ENCODE measurements around the gene RNF8.
"Not testable (repeated sequence)": the region's sequence is repeated elsewhere in the genome, so short reads cannot be mapped to it uniquely, and the experiment has no call there.

RNF8 gene

DNA sequence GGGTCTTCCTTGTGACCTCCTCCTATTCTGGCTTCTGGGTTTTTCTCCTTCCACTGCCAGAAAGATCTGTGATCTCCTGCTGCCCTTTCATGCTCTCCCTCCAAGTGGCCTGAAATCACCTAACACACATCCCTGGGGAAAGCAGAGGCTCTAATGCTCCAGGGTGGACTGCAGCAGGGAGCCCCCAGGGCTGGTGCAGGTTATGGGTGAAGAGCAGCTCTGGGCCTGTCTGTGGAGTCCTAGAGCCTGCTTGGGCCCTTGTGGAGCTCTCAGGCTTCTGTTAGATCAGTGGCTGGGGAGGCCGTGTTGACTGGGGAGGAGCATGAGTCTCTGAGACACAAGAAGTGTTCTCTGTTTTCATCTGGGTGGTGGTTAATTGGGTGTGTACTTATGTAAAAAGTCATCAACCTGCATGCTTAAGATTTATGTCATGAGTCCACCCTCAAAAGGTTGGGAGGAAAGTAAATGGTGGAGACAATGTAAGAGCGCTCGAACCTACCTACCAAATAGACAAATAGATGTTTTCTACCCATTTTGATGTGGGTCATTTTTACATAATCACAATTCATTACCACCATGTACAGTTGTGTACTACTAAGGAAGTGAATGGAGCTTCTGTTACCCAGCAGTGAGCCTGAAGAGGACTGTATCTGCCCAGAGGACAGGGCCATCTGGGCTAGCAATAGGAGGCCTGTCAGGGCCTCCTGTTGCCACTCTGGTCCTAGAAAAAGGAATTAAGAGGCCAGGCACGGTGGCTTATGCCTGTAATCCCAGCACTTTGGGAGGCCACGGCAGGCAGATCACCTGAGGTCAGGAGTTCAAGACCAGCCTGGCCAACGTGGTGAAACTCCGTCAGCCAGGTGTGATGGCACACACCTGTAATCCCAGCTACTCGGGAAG is 32.0 kb upstream of the RNF8 start:
- no peak for DNase-seq (ENCODE audit: low read depth)

- no peak for DNase-seq (ENCODE audit: low read depth)
These were observed 30.2 kb upstream of the RNF8 start for GRCh38 chr6:37323580-37323979.

DNA sequence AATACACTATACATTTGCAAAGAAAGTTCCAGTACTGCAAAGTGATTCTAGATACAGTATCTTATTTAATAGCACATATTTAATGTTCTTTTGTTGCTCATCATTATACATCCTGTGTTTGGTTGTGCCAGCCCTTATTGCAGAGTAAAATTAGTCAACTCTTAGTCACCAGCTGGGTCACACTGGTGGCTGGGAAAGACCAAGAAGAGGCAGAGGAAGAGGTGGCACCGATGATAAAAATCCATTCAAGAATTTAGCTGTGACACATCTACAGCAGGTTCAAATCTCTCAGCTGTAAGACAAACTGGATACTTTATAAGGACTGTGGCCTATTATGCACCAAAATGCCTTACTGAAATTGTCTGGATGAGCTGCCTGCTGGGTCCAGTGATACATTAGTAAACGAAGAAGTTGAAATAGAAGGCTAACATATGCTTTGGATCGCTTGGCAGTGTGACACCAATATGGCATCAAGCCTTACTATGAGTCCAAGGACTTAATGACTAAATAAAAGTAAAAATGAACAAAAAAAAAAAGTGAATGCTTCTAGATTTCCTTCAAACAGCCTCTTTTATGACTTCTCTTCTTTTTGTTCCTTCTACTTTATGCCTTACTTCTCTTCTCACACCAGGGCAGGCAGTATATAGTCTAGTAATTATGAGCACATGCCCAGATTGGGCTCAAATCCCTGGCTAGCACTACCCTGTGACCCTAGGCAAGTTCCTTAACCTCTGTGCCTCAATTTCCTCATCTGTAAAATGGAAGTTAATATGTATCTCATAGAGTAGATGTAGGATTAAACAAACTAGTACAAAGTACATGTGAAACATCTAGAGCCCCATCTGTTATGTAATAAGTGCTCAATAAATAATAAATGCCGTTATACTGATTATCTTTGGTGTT is 29.4 kb upstream of the RNF8 start:
- peak; percentile 57 for DNase-seq (ENCODE audit: low read depth)

DNA sequence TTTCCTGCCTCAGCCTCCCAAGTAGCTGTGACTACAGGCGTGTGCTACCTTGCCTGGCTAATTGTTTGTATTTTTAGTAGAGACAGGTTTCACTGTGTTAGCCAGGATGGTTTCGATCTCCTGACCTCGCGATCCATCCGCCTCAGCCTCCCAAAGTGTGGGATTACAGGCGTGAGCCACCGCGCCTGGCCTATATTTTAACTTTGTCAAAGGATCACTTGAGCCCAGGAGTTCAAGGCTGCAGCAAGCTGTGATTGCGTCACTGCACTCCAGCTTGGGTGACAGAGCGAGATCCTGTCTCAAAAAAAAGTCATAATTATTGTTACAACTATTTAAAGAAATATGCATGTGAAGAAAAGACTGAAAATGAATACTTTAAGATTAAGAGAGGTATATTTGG is 23.4 kb upstream of the RNF8 start:
- not testable (repeated sequence) for DNase-seq (ENCODE audit: low read depth)

DNA sequence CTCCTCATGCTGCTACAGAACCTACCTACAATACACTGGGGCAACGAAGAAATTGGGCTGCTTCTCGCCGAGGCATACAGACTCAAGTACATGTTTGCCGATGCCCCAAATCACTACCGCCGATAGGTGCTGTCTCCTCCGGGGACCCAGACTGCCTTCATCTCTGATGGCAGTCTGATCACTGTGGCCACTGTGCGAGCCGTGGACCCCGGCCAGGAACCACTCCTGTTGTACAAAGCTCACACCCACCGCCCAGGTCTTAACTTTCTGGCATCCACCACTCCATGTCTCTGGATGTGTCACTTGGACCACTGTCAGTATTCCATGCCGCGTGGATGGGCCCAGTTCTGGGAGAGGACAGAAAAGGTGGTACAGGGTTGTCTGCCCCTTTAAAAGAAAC is 22.7 kb upstream of the RNF8 start:
- no peak for DNase-seq (ENCODE audit: low read depth)

- DNase-seq (ENCODE audit: low read depth) = no peak
These were observed 20.9 kb upstream of the RNF8 start for GRCh38 chr6:37332894-37333293.

DNA sequence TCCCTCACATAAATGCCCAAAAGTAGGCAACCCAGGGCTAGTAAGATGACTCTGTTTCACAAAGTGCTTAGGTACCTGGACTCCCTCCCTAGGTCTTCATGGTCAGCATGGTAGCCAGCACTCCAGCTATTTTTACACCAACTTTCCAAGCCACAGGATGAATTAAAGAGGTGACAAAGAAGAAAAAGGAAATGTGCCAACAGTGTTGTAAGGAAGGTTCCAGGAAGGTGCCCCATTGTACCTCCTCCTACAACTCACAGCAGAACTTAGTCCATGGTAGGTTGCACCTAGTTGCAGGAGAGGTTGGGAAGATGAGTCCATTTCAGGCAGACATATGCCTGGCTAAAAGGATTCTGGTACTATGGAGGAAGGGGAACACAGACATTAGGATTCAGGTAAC is 19.7 kb upstream of the RNF8 start:
- no peak for DNase-seq (ENCODE audit: low read depth)

DNA sequence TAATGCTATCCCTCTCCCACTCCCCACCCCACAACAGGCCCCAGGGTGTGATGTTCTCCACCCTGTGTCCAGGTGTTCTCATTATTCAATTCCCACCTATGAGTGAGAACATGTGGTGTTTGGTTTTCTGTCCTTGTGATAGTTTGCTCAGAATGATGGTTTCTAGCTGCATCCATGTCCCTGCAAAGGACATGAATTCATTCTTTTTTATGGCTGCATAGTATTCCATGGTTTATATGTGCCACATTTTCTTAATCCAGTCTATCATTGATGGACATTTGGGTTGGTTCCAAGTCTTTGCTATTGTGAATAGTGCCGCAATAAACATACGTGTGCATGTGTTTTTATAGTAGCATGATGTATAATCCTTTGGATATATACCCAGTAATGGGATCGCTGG is 15.5 kb upstream of the RNF8 start:
- DNase-seq (ENCODE audit: low read depth) = not testable (repeated sequence)

DNA sequence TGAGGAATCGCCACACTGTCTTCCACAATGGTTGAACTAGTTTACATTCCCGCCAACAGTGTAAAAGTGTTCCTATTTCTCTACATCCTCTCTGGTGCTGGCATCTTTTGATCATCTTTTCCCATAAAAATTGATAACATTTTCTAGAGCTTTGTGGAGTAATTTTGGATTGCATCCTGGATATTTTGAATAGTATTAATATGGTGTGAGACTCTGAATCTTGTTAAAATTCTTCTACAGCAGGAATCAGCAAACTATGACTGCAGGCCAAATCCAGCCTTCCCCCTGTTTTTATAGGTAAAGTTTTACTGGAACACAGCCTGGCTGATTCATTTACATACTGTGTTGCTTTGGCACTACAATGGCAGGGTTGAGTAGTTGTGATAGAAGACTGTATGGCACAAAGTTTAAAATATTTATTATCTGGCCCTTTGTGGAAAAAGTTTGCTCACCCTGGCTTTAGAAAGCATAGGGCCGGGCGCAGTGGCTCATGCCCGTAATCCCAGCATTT is 15.0 kb upstream of the RNF8 start:
- DNase-seq (ENCODE audit: low read depth) = no peak

GRCh38 chr6:37339741-37340638 is 13.8 kb upstream of the RNF8 start:
- no peak for DNase-seq (ENCODE audit: low read depth)

DNA sequence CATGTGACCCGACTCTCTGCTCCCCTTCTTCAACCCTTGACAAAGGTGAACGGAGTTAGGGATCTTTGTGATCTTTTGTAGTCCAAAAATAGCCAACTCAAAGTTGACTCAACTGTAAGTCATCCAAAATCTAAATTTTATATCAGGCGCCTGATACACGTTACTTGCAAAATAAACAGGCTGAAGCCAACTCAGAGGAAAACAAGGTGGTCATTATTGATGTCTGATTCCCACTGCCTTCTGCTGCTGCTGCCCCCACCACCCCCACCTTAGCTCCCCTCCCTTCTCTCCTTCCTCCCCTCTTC is 13.2 kb upstream of the RNF8 start:
- no peak for DNase-seq (ENCODE audit: low read depth)

DNA sequence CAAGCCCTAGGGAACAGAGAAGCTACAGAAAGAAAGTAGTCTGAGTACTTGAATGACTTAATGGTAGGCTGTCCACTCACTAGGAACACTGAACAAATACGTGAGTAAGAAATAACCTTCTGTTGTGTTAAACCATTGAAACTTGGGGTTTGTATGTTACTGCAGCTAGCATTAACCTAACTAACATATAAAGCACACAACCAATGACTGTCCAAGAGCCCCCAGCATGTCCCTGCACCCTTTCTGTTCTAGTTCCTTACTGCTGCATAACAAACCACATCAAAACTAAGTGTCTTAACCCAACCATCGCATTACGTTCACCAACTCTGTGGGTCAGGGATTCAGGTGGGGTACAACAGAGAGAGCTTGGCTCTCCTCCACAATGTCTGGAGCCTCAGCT is 10.5 kb upstream of the RNF8 start:
- DNase-seq (ENCODE audit: low read depth) = no peak

GRCh38 chr6:37344308-37344707 is 9.5 kb upstream of the RNF8 start:
- DNase-seq (ENCODE audit: low read depth) = no peak

DNA sequence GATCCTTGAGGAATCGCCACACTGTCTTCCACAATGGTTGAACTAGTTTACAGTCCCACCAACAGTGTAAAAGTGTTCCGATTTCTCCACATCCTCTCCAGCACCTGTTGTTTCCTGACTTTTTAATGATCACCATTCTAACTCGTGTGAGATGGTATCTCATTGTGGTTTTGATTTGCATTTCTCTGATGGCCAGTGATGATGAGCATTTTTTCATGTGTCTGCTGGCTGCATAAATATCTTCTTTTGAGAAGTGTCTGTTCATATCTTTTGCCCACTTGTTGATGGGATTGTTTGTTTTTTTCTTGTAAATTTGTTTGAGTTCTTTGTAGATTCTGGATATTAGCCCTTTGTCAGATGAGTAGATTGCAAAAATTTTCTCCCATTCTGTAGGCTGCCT is 8.0 kb upstream of the RNF8 start:
- not testable (repeated sequence) for DNase-seq (ENCODE audit: low read depth)

DNA sequence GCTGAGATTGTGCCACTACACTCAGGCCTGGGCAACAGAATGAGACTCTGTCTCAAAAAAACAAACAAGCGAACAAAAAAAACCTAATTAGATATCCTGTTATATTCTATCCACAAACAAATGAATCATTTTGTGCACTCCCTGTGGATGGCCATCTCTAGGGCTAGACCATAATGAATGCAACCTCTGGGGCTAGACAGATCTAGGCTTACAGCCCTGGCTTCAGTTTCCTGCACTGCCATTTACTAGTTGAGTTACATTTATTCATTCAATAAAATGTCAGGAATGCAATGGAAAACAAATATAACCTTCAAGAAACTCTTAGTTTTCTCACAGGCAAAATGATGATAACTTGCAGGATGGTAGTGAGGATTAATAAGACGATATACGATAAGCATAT is 6.6 kb upstream of the RNF8 start:
- DNase-seq (ENCODE audit: low read depth) = no peak

GRCh38 chr6:37347670-37348111 is 6.1 kb upstream of the RNF8 start:
- no peak for DNase-seq (ENCODE audit: low read depth)

DNA sequence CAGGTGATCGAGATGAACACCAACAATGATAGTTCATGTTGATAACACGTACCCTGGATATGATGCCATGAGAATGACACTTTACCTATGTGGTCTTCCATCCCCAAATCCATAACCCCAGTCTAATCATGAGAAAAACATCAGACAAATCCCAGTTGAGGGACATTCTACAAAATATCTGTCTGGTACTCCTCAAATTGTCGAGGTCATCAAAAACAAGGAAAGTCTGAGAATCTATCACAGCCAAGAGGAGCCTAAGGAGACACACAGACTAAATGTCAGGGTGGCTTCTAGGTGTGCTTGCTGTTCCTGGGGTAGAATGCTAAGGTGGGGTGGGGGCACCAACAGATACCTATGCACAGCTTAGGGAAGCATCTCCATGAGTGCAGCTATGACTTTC is 2.8 kb upstream of the RNF8 start:
- DNase-seq (ENCODE audit: low read depth) = no peak

- no peak for DNase-seq (ENCODE audit: low read depth)
These were observed 1.4 kb upstream of the RNF8 start for GRCh38 chr6:37352384-37352783.

DNA sequence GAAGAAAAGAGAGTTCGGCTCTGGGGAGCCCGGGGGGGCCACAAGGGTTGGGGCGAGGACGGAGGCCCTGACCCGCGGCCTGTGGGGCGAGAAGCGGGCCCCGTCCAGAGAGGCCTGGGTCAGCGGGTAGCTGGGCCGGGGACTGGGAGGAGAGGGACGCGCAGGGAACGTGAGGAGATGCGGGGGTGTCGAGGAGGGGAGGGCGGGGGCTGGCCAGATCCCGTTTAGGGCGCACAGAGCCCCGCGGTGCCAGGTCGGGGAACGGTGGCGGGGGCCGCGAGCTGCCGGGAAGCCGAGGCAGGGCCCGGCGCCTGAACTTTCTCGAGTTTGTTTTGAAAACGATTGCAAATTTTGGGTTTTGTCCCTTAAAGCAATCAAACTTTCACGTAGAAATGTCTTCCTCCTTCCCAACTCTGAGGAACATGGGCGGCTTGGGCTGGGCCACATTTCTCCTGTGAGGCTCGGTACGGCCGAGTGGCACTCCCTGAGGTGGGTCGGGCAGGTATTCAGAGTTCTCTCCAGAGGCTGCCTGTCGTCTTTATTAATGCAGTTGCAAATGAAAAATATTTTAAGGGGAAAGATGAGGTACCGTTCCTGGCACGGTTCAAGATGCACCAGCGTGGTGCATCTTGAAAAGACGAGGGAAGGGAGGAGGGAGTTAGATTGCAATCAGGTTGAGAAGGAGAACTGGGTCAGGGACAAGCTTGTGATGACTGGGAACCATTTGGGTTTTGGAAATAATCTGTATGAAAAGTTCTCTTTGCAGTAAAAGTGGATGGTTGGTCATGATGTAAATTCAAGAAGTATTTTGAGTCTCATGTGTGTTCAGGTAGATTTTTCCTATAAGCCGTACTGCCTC is 972 bp downstream of the RNF8 start:
- DNase-seq (ENCODE audit: low read depth) = no peak

DNA sequence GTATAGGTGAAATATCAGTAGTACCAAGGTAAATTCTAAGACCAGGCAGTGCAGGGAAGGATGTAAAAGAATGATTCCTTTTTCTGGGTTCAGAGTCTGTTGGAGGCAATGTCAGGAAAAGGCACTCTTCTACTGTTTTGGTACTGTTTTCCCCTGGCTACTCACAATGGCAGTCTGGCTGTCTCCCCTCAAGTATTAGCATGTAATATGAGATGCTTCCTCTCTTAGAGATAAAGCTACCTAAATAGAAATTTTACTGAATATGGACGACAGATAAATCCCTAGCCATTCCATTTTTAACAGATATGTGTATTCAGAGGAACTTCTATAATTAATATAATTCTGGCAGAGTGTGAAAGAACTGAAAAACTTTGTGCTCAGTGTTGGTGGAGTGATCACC is 3.5 kb downstream of the RNF8 start:
- no peak for DNase-seq (ENCODE audit: low read depth)

GRCh38 chr6:37357860-37358259 is 4.1 kb downstream of the RNF8 start:
- no peak for DNase-seq (ENCODE audit: low read depth)
